Activated CD4-positive, alpha-beta memory T cell treated with anti-CD3 and anti-CD28 coated beads for 36 hours (primary cell): ENCODE measurements around the gene OSBP. TPM values are rescaled to one million over a fixed set of nuclear protein-coding genes. Genes with fewer than 3 reads are reported as not detected.

Experiments
- CTCF ChIA-PET: fragments of 350-600 bp; sonication (Branson Sonifier 250); formaldehyde crosslinking; loops from one replicate; lab custom pipeline; 2021; ENCODE audit warnings: antibody characterized with exemption, inconsistent platforms; lab: Charles Lee
- POLR2A ChIA-PET: fragments of 350-600 bp; sonication (Branson Sonifier 250); formaldehyde crosslinking; loops from one replicate; lab custom pipeline; 2021; ENCODE audit warnings: antibody characterized with exemption; lab: Charles Lee
- DNase-seq: peaks from one replicate; pipeline ENCODE4 v3.0.0-alpha.2; 2020
- H3K27ac Mint-ChIP-seq: one replicate; pipeline ENCODE4 v1.8.0; 2021; ENCODE audit warnings: mixed read lengths
- H3K27me3 Mint-ChIP-seq: one replicate; pipeline ENCODE4 v1.8.0; 2021; ENCODE audit warnings: mixed read lengths
- H3K36me3 Mint-ChIP-seq: one replicate; pipeline ENCODE4 v1.8.0; 2021; ENCODE audit warnings: mixed read lengths
- H3K4me1 Mint-ChIP-seq: one replicate; pipeline ENCODE4 v1.8.0; 2021; ENCODE audit warnings: low read depth, mixed read lengths
- H3K4me3 Mint-ChIP-seq: one replicate; pipeline ENCODE4 v1.8.0; 2021; ENCODE audit warnings: mild to moderate bottlenecking, mixed read lengths
- H3K9me3 Mint-ChIP-seq: one replicate; pipeline ENCODE4 v1.8.0; 2021; ENCODE audit warnings: mixed read lengths
- intact Hi-C: fragments of 100-400 bp; cut with micrococcal nuclease; formaldehyde crosslinking; loops from one replicate; pipeline ENCODE4 v1.15.1; 2023
- total RNA-seq, 2 experiments: library from RNA; stranded (reverse); gene quantifications; one replicate each; pipeline ENCODE4 v1.2.3, GENCODE V29; 2021

OSBP gene
- total RNA-seq, 2 experiments from 2014 or later, result 37.2 to 40.9 TPM

DNA sequence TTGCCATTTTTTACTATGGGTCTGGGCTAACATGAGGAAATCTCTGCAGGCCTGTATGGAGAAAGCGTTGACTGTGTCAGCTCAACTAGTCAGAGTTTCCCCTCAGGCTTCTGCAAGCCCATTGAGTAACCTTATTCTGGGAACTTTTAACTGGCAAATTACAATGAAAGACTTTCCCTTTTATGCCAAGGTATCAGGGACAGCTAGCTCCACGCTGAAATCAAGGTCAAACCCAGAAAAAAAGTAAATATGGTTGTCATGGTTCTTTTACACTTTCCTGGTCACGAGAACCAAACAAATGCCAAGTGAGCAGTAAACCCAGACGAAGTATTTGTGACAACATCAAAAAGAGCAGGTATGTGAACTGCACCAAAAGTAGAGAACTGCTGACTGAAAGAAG is 13.8 kb downstream of the OSBP start:
- no peaks in the 10 kb centered on the region for H3K27me3 Mint-ChIP-seq
- ChIA-PET CTCF (no interaction called here), POLR2A (no interaction called here)
- DNase-seq, result no peak
- H3K36me3 Mint-ChIP-seq, result peaks cover 57% of the 10 kb centered on the region
- H3K4me3 Mint-ChIP-seq, result no peak overlapping the region
- intact Hi-C loops, result no loop called here
- H3K9me3 Mint-ChIP-seq, result no peaks in the 10 kb centered on the region
- no peak overlapping the region for H3K27ac Mint-ChIP-seq
- H3K4me1 Mint-ChIP-seq, result peaks cover 13% of the 10 kb centered on the region

DNA sequence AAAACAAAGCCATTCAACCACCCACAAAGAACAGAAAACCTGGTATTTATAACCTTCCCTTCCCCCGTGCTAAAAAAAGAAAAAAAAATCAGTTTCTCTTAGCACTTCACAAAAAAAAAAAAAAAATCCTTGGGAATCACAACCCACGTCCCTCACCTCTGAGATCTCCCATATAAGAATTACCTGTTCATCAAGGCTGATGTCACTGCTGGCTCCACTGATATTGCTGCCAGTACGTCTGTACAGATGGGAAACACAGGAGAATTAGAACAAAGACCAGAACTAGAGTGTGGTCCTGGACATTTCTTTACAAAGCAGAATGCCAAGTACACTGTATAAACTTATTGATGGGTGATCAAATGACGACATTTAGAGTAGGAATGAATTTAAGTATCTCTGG is 14.9 kb downstream of the OSBP start:
- H3K4me1 Mint-ChIP-seq, result peaks cover 11% of the 10 kb centered on the region
- peaks cover 54% of the 10 kb centered on the region for H3K36me3 Mint-ChIP-seq
- CTCF ChIA-PET, result no interaction called here
- no peak overlapping the region for H3K4me3 Mint-ChIP-seq
- intact Hi-C loops, result no loop called here
- H3K9me3 Mint-ChIP-seq, result no peaks in the 10 kb centered on the region
- no peaks in the 10 kb centered on the region for H3K27me3 Mint-ChIP-seq
- no peak for DNase-seq
- POLR2A ChIA-PET, result interaction anchor here (0.8 kb wide), 1 partner anchor 9 kb away, joined by 4 read pairs; no protein-coding TSS in a partner anchor
- no peak overlapping the region for H3K27ac Mint-ChIP-seq

DNA sequence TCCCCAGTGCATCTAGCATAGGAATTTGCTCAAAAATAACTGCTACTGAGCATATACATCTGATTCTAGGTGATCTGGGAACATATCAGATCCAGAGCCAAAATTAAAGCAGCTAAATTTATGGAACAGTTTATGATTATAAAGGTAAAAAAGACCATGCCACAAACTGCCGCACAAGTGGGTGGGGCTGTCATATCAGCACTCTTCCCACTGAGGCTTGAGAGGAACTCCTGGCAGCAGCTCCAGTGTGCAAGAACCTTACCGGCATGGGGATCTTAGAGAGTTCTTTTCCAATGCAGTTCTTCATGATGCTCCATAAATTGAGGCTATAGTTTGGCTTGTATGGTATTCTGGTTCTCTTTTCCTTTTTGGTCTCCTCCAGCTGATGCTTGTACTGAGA is 15.3 kb downstream of the OSBP start:
- Mint-ChIP-seq H3K4me3 (no peak overlapping the region), H3K9me3 (no peaks in the 10 kb centered on the region), H3K27ac (no peak overlapping the region), H3K36me3 (peaks cover 54% of the 10 kb centered on the region), H3K27me3 (no peaks in the 10 kb centered on the region), H3K4me1 (peaks cover 11% of the 10 kb centered on the region)
- CTCF ChIA-PET, result no interaction called here
- no peak for DNase-seq
- POLR2A ChIA-PET, result interaction anchor here (0.8 kb wide), 1 partner anchor 9 kb away, joined by 4 read pairs; no protein-coding TSS in a partner anchor
- intact Hi-C loops, result no loop called here

DNA sequence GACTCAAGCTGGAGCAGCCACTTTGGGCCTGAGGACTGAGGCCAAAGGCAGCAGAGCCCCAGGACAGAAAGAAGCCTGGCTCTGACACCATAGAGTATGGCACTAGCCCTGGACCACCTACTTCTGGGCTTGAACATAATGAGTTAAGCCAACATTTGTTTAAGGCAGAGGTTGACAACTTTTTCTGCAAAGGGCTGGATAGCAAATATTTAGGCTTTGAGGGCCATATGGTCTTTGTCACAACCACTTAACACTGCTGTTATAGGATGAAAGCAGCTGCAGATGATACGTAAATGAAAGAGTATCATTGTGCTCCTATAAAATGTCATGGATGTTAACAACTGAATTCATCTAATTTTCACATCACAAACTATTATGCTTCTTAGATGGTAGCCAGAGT is 16.6 kb downstream of the OSBP start:
- Mint-ChIP-seq H3K4me1 (peaks cover 8% of the 10 kb centered on the region), H3K27me3 (no peaks in the 10 kb centered on the region), H3K9me3 (no peaks in the 10 kb centered on the region), H3K4me3 (no peak overlapping the region), H3K36me3 (peaks cover 57% of the 10 kb centered on the region), H3K27ac (no peak overlapping the region)
- no peak for DNase-seq
- CTCF ChIA-PET, result no interaction called here
- POLR2A ChIA-PET, result interaction anchor here (1.1 kb wide), 1 partner anchor 17 kb away, joined by 4 read pairs; the partner anchor contains the start of gene OSBP
- intact Hi-C loops, result no loop called here

DNA sequence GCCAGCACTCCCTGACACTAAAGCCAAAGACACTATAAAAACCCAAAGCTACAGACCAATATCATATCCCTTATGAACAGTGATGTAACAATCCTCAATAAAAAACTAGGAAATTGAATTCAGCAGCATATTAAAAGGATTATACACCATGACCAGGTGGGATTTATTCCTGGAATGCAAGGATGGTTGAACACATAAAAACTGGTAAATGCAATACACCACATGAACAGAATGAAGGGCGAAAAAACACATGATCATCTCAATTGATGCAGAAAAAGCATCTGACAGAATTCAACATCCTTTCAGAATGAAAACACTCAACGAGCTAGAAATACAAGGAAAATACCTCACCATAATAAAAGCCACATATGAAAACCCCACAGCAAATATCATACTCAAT is 31.3 kb downstream of the OSBP start:
- ChIA-PET POLR2A (no interaction called here), CTCF (no interaction called here)
- Mint-ChIP-seq H3K36me3 (peaks cover 54% of the 10 kb centered on the region), H3K4me1 (no peaks in the 10 kb centered on the region), H3K27me3 (no peaks in the 10 kb centered on the region), H3K9me3 (peaks cover 9% of the 10 kb centered on the region), H3K4me3 (no peak overlapping the region), H3K27ac (no peak overlapping the region)
- intact Hi-C loops, result no loop called here
- DNase-seq, result no peak

DNA sequence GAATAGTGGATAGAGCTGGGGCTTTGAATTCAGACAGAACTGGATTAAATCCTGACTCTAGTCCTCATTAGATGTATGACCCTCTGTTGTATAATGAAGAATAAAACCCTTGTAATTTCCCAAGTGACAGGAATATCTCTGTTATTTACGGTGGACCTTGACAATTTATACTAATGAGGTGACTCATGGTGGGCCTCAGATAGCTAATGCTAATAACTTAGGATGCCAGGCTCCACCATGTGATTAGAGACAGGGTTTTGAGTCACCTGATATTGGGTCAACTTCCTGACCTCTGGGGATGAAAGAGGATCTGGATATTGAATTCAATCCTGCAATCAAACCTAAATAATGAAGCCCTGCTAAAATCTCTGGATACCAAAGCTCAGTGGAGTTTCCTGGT is 33.6 kb downstream of the OSBP start:
- Mint-ChIP-seq H3K27me3 (no peaks in the 10 kb centered on the region), H3K9me3 (peaks cover 9% of the 10 kb centered on the region), H3K4me1 (no peaks in the 10 kb centered on the region), H3K4me3 (no peak overlapping the region), H3K36me3 (peaks cover 54% of the 10 kb centered on the region), H3K27ac (no peak overlapping the region)
- intact Hi-C loops, result no loop called here
- CTCF ChIA-PET, result no interaction called here
- DNase-seq, result no peak
- POLR2A ChIA-PET, result no interaction called here

DNA sequence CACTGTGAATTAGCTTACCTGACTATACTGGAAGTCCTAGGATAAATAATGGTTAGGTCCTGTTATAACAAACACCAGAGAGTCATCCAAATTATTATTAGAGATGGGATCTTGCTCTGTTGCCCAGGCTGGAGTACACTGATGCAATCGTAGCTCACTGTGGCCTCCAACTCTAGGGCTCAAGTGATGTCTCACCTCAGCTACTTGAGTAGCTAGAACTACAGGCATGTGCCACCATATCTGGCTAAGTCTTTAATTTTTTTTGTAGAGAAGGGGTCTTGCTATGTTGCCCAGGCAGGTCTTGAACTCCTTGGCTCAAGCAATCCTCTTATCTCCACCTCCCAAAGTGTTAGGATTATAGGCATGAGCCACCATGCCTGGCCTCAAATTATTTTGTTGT is 37.2 kb downstream of the OSBP start:
- DNase-seq, result no peak
- CTCF ChIA-PET, result no interaction called here
- H3K27ac Mint-ChIP-seq, result peak overlapping the region; percentile 32
- peaks cover 50% of the 10 kb centered on the region for H3K36me3 Mint-ChIP-seq
- H3K9me3 Mint-ChIP-seq, result no peaks in the 10 kb centered on the region
- H3K4me1 Mint-ChIP-seq, result no peaks in the 10 kb centered on the region
- intact Hi-C loops, result no loop called here
- no peaks in the 10 kb centered on the region for H3K27me3 Mint-ChIP-seq
- H3K4me3 Mint-ChIP-seq, result no peak overlapping the region
- POLR2A ChIA-PET, result no interaction called here

DNA sequence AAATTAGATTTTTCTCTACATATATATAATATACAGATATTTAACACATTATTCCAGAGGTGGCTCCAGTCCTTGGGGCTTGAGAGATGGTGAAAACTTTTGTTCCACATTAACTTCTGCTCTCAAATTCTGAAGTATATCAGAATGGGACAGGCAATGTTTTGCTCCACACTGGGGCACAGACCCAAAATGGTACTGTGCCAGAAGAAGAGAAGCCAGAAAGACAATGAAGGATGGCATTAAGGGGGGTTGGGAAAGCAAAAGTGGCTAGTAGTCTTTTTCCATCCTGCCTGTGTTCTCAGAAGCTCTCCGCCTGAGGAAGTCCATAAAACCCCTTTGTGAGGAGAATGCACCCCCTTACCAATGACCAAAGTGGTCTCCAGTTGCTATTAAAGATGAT is 40.1 kb downstream of the OSBP start:
- Mint-ChIP-seq H3K36me3 (peaks cover 42% of the 10 kb centered on the region), H3K4me3 (no peak overlapping the region), H3K27me3 (no peaks in the 10 kb centered on the region), H3K4me1 (no peaks in the 10 kb centered on the region), H3K27ac (no peak overlapping the region), H3K9me3 (no peaks in the 10 kb centered on the region)
- POLR2A ChIA-PET, result no interaction called here
- intact Hi-C loops, result no loop called here
- CTCF ChIA-PET, result no interaction called here
- no peak for DNase-seq

DNA sequence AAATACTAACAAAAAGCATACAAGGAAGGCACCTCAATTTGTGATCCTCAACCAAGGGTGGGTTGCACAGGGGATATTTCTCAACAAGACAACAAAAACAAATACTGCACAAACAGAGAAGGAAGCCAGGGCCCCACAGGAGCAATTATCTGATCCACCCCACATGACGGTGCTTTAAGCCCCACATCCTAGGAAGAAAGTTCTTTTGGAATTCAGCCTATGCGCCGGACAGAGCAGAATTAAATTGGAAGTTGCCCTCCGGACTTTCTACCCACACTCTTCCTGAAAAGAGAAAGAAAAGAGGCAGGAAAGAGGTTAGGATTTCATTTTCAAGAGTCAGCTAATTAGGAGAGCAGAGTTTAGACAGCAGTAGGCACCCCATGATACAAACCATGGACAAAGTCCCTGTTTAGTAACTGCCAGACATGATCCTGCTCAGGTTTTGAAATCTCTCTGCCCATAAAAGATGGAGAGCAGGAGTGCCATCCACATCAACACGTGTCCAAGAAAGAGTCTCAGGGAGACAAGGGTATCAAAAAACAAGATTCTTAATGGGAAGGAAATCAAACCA is 40.6 kb downstream of the OSBP start:
- no peaks in the 10 kb centered on the region for H3K27me3 Mint-ChIP-seq
- ChIA-PET POLR2A (no interaction called here), CTCF (no interaction called here)
- intact Hi-C loops, result no loop called here
- H3K36me3 Mint-ChIP-seq, result peaks cover 37% of the 10 kb centered on the region
- no peaks in the 10 kb centered on the region for H3K4me1 Mint-ChIP-seq
- no peak overlapping the region for H3K27ac Mint-ChIP-seq
- H3K9me3 Mint-ChIP-seq, result no peaks in the 10 kb centered on the region
- no peak for DNase-seq
- no peak overlapping the region for H3K4me3 Mint-ChIP-seq

DNA sequence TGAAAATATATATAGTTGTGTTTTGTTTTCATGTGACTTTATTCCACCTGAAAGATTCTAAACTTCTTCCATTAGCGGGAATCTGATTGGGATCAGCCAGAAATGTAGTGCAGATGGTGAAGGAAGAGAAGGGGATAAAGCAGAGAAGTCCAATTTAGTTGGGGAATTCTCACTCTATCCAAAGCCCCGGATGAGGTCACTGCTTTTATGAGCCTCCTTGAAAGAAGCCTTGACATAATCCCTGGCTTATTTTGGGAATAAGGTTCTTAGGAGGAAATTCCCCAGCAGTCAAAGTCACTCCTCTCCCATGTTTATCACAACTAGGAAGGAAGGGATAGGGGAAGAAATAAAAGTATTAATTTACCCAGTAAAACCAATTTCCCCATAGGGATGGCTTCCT is 41.1 kb downstream of the OSBP start:
- ChIA-PET POLR2A (no interaction called here), CTCF (no interaction called here)
- peaks cover 33% of the 10 kb centered on the region for H3K36me3 Mint-ChIP-seq
- no peak overlapping the region for H3K4me3 Mint-ChIP-seq
- H3K27me3 Mint-ChIP-seq, result no peaks in the 10 kb centered on the region
- DNase-seq, result no peak
- no peak overlapping the region for H3K27ac Mint-ChIP-seq
- no peaks in the 10 kb centered on the region for H3K4me1 Mint-ChIP-seq
- intact Hi-C loops, result no loop called here
- no peaks in the 10 kb centered on the region for H3K9me3 Mint-ChIP-seq

DNA sequence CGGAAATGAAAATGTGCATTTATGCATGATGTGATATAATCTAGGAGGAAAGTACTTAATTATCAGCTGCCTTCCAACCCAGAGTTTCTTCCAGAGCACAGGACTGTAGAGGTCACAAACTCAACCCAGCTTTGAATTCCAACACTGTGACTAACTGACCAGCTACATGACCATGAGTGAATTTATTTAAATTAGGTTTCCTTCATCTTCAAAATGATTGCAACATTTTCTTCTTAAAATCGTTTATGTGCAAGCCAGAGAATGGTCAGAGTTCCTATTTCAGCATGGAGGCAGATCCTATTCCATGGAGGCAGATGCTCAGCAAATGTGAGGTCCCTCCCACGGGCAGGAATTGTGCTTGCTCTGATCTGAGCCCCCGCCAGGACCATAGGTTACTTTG is 42.4 kb downstream of the OSBP start:
- CTCF ChIA-PET, result no interaction called here
- no peak for DNase-seq
- no peaks in the 10 kb centered on the region for H3K9me3 Mint-ChIP-seq
- no peak overlapping the region for H3K4me3 Mint-ChIP-seq
- H3K36me3 Mint-ChIP-seq, result peaks cover 28% of the 10 kb centered on the region
- no peak overlapping the region for H3K27ac Mint-ChIP-seq
- intact Hi-C loops, result no loop called here
- no peaks in the 10 kb centered on the region for H3K27me3 Mint-ChIP-seq
- no peaks in the 10 kb centered on the region for H3K4me1 Mint-ChIP-seq
- POLR2A ChIA-PET, result no interaction called here

DNA sequence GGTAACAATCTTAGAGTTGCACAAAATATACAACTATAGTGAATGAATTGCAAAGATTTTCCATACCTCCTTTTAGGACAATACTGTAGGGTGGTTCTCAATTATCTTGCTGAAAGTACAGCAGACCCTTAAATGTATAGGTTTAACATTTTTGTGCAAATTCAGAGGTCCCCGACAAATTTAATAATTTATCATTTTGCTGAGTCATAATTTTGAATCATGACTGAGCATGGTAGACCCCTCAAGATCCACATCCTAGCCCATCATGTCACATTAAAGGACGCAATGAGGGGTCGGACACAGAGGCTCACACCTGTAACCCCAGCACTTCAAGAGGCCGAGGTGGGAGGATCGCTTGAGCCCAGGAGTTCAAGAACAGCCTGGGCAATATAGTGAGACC is 43.5 kb downstream of the OSBP start:
- POLR2A ChIA-PET, result no interaction called here
- intact Hi-C loops, result no loop called here
- Mint-ChIP-seq H3K4me3 (no peak overlapping the region), H3K36me3 (peaks cover 20% of the 10 kb centered on the region), H3K27ac (no peak overlapping the region), H3K27me3 (no peaks in the 10 kb centered on the region), H3K4me1 (no peaks in the 10 kb centered on the region), H3K9me3 (no peaks in the 10 kb centered on the region)
- DNase-seq, result no peak
- CTCF ChIA-PET, result no interaction called here

DNA sequence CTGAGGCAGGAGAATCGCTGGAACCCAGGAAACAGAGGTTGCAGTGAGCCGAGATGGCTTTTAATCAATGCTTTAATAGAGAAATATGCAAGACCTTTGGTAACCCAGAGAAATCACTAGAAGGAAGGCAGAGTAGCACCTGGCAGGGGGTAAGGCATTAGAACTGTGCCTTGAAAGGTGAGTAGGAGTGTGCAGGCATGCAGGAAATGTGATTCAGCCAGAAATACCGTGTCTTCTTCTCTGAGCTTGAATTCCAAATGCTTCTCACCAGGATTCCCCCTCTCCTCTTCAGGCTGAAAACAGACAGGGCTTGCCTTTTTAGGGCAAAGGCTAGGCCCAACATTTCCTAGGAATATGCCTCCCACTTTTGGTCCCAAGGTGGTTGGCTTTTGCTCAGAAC is 53.3 kb downstream of the OSBP start:
- intact Hi-C loops, result loop anchor here (5.0 kb wide), 1 partner anchor 295 kb away; no protein-coding TSS in a partner anchor
- peaks cover 4% of the 10 kb centered on the region for H3K27me3 Mint-ChIP-seq
- H3K36me3 Mint-ChIP-seq, result peaks cover 4% of the 10 kb centered on the region
- H3K9me3 Mint-ChIP-seq, result peaks cover 2% of the 10 kb centered on the region
- H3K4me1 Mint-ChIP-seq, result peaks cover 32% of the 10 kb centered on the region
- CTCF ChIA-PET, result interaction anchor here (0.6 to 3.2 kb wide), 3 partner anchors 12 to 267 kb away, joined by 3 to 12 read pairs (median 4); no protein-coding TSS in a partner anchor
- POLR2A ChIA-PET, result no interaction called here
- DNase-seq, result no peak
- peak overlapping the region; percentile 5 for H3K27ac Mint-ChIP-seq
- no peak overlapping the region for H3K4me3 Mint-ChIP-seq
